Small intestine (tissue), 7 donors: Measurements from ENCODE around the gene ABCF2. TPM values are rescaled to one million over a fixed set of nuclear protein-coding genes. Genes with fewer than 3 reads are reported as not detected.

Source experiments
- DNase-seq, 2 donors: peaks; one replicate each; pipeline versions ENCODE4 v3.0.0 to v3.0.0-alpha.2; 2013
- FAIRE-seq: peaks from 2 replicates; lab custom pipeline; 2012; peaks lifted over from hg19 to GRCh38; lab: Jason Lieb, UNC
- H3K27ac ChIP-seq, 3 donors: one replicate each; pipeline ENCODE4 v1.5.1; 2013; ENCODE audit warnings: low read length in 2 of 3, mild to moderate bottlenecking in 2 of 3, control low read depth in 1 of 3, inconsistent platforms in 1 of 3, low read depth in 1 of 3, moderate library complexity in 1 of 3
- H3K27me3 ChIP-seq, 3 donors: one replicate each; pipeline ENCODE4 v1.6.1; 2013; ENCODE audit warnings: low read length in 3 of 3, inconsistent platforms in 1 of 3; ENCODE audit not compliant: control insufficient read depth in 3 of 3, insufficient read depth in 3 of 3
- H3K36me3 ChIP-seq, 3 donors: one replicate each; pipeline ENCODE4 v1.6.1; 2013; ENCODE audit warnings: low read length in 3 of 3, inconsistent platforms in 1 of 3, low read depth in 1 of 3, mild to moderate bottlenecking in 1 of 3, moderate library complexity in 1 of 3; ENCODE audit not compliant: control insufficient read depth in 3 of 3, insufficient read depth in 2 of 3
- H3K4me1 ChIP-seq, 3 donors: one replicate each; pipeline ENCODE4 v1.6.1; 2013; ENCODE audit warnings: low read length in 2 of 3, inconsistent platforms in 1 of 3, low read depth in 1 of 3, mild to moderate bottlenecking in 1 of 3, moderate library complexity in 1 of 3; ENCODE audit not compliant: control insufficient read depth in 3 of 3, insufficient read depth in 2 of 3
- H3K4me3 ChIP-seq, 3 donors: one replicate each; pipeline ENCODE4 v1.5.1; 2013; ENCODE audit warnings: low read length in 3 of 3, control low read depth in 1 of 3, inconsistent platforms in 1 of 3, low read depth in 1 of 3, mild to moderate bottlenecking in 1 of 3, moderate library complexity in 1 of 3
- H3K9me3 ChIP-seq, 2 donors: one replicate each; pipeline ENCODE4 v1.6.1; 2013; ENCODE audit warnings: low read depth in 1 of 2, low read length in 1 of 2; ENCODE audit not compliant: control insufficient read depth in 2 of 2, insufficient read depth in 1 of 2
- WGBS, 3 donors: extraction: QIAGEN DNeasy Blood & Tissue Kit; methylation state at CpG; one replicate each; pipeline ENCODE4 v1.1.7; 2013; 5-methylcytosine and 5-hydroxymethylcytosine counted together
- polyA plus RNA-seq, 4 donors: library from polyadenylated mRNA; stranded (reverse) in 3 of 4; unstranded in 1 of 4; fragments of 200-250 nt in 3 of 4; fragments of 120-200 nt in 1 of 4; gene quantifications; one replicate each; pipeline versions ENCODE4 v1.2.1 to v1.2.3, GENCODE V29; 2013
- donor health status: healthy with polysubstance abuse.
- donor health status: control.
- donor health status: control.
- donor health status: Bipolar disorder and iron deficiency.
- donor health status: healthy.

Gene ABCF2
- polyA plus RNA-seq, 4 donors = 11.0 to 23.7 (median 13.5) TPM

DNA sequence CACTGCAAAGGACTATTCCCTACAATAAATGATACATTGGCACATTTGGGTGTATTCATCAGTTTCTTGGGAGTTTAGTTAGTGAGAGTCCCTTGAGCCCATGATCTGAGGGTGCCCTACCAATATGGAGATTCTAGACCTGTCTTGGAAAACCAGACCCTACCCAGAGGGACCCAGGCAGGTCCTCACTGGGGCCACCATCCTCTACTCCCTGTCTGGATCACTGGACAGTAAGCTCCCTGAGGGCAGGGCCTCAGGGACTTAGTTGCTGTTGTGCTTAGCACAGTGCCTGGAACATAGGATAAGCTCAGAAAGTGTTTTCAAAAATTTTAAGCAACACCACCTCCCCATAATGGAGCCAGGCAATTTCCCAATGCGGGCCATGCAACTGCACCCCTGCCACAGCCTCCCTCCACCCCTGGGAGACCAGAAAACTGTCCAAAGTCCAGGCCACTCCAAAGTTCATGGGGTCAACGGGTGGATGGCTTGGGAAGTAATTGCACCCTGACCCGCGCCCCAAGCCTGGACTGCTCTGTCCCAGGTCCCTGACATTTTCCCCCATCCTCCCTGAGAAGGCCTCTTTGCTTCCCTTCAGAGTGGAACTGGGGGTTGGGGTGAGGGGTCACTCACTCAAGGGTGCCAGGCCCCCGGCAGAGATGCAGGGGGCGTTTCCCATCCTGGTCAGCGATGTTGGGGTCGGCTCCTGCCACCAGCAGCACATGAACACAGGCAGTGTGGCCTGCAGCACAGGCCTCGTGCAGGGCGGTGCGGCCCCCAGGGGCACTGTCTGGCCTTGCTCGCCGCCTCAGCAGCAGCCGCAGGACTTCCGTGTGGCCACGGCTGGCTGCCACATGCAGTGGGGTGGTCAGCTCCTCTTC, 41.0 kb downstream of the ABCF2 start:
- no peak for FAIRE-seq
- Histone ChIP-seq H3K36me3 (no peaks in the 10 kb centered on the region), H3K4me1 (no peaks in the 10 kb centered on the region), H3K4me3 (no peak overlapping the region), H3K27ac (no peak overlapping the region), H3K27me3 (peaks cover 0 to 12% (median 0%) of the 10 kb centered on the region in 3 donors), H3K9me3 (no peaks in the 10 kb centered on the region)
- DNase-seq = no peak
- 73 to 84% (median 83%) methylated on average over 16 of the region's 16 CpGs for WGBS, 3 donors

DNA sequence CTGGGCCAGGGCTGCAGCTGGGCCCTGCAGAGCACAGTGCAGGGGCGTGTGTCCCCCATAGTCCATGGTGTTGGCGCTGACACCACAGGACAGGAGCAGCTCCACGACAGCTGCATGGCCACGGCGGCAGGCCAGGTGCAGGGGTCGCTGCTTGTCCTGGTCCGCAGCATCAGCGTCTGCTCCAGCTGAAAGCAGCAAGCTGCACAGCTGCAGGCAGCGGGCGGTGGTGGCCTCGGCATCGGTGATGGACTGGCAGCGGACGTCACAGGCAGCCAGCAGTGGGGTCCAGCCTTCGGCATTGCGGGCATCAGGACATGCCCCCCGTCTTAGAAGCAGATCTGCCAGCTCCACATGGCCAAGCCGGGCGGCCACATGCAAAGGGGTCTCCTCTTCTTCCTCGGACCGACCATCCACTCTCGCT, 46.0 kb downstream of the ABCF2 start:
- H3K9me3 ChIP-seq = no peaks in the 10 kb centered on the region
- 81 to 84% (median 82%) methylated on average over 22 of the region's 22 CpGs for WGBS, 3 donors
- FAIRE-seq (no peak), DNase-seq (no peak)
- peaks cover 0 to 17% (median 0%) of the 10 kb centered on the region in 3 donors for H3K27me3 ChIP-seq
- no peak overlapping the region for H3K4me3 ChIP-seq
- no peaks in the 10 kb centered on the region for H3K36me3 ChIP-seq
- H3K27ac ChIP-seq = no peak overlapping the region
- H3K4me1 ChIP-seq = no peaks in the 10 kb centered on the region

DNA sequence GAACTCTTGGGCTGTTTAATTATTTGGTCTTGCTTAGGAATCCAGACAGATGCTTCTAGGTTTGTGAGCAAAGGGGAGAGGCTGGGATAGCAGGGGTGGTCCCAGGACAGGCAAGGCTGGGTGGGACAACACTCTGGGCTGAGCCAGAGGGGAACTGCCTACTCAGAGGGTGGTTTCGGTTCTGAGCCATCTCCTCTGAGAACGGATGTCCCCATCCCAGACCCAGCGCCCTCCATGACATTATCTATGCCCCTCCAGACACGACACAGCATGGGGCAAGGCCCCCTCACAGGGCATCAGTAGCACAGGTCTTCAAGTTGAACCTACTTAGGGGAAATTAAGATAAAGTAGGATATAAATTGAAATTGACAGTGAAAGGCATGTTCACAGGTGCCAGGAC, 47.1 kb downstream of the ABCF2 start:
- H3K27ac ChIP-seq = no peak overlapping the region
- FAIRE-seq = no peak
- no peak overlapping the region for H3K4me3 ChIP-seq
- 76 to 78% (median 77%) methylated on average over 4 of the region's 4 CpGs for WGBS, 3 donors
- no peaks in the 10 kb centered on the region for H3K36me3 ChIP-seq
- H3K4me1 ChIP-seq = no peaks in the 10 kb centered on the region
- DNase-seq = no peak
- no peaks in the 10 kb centered on the region for H3K9me3 ChIP-seq
- peaks cover 0 to 28% (median 0%) of the 10 kb centered on the region in 3 donors for H3K27me3 ChIP-seq

DNA sequence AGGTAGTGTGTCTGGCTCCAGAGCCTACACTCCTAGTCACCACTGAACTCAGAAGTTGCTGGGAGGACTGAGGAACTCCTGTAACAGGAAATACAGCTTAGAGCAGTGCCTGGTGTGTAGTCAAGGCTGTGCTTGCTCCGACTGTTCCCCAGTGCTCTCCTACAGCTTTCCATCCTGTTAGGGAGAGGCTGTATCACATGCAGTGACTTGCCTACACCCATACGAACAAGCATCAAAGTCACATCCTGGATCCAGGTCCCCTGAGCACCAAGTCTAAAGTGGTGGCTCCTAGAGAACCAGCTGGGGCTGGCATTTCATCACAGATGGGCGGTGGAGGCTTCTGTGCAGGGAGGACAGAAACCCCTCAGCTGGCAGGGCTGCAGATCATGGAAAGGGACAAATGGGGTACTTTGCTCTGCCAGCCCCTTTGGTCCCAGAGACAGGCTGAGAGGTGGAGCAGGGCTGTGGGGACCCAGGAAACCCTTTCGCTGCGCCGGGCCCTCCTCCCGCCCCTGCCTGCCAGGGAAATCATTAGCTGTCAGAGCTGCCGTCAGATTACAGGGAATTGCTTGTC, 47.6 kb downstream of the ABCF2 start:
- DNase-seq (no peak), FAIRE-seq (no peak)
- Histone ChIP-seq H3K27ac (no peak overlapping the region), H3K4me3 (no peak overlapping the region), H3K27me3 (peaks cover 0 to 32% (median 0%) of the 10 kb centered on the region in 3 donors), H3K9me3 (peaks cover 0 to 4% of the 10 kb centered on the region in 2 donors), H3K4me1 (no peaks in the 10 kb centered on the region), H3K36me3 (no peaks in the 10 kb centered on the region)
- WGBS, 3 donors = 66 to 82% (median 73%) methylated on average over 8 of the region's 8 CpGs

DNA sequence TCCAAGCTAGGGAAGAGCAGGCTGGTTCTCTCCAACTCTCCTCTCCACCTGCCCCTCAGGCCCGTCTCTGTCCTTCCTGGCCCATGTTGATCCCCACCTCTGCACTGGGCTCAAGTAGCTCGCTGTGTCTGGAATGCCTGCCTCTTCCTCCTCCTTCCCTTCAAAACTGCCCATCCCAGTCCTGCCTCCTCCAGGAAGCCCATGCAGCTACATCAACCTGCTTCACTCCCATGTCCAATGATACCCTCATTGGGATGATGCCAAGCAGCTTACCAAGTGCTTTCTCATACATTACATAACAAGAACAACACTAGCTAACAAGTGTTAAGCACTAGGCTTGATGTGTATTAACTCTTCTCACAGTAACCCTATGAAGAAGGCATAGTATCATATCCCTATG, 48.2 kb downstream of the ABCF2 start:
- Histone ChIP-seq H3K27me3 (peaks cover 0 to 32% (median 0%) of the 10 kb centered on the region in 3 donors), H3K4me1 (no peaks in the 10 kb centered on the region), H3K9me3 (peaks cover 0 to 7% of the 10 kb centered on the region in 2 donors), H3K4me3 (no peak overlapping the region), H3K27ac (no peak overlapping the region), H3K36me3 (no peaks in the 10 kb centered on the region)
- DNase-seq (no peak), FAIRE-seq (no peak)
- WGBS, 3 donors = 40 to 74% (median 60%) methylated on average over 2 of the region's 2 CpGs

DNA sequence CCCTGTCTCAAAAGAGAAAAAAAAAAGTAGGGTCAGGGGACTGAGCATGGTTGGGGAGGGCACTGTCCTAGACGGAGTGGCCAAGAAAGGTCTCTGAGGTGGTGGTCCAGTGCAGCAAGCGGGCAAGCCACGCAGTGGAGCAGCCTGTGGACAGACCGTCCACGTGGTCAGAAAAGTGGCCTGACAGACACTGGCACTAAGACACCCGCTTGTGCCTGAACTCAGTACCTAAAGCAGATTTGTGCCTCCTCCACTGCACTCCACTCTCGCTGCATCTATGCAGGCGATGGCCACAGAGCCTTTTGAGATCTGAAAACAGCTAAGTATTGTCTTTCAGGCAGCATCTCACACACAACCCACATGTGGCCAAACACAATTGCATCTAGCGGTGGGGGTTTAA, 48.8 kb downstream of the ABCF2 start:
- 90 to 97% (median 91%) methylated on average over 9 of the region's 9 CpGs for WGBS, 3 donors
- Histone ChIP-seq H3K4me3 (no peak overlapping the region), H3K27me3 (peaks cover 0 to 38% (median 0%) of the 10 kb centered on the region in 3 donors), H3K9me3 (peaks cover 0 to 13% of the 10 kb centered on the region in 2 donors), H3K36me3 (no peaks in the 10 kb centered on the region), H3K27ac (no peak overlapping the region), H3K4me1 (no peaks in the 10 kb centered on the region)
- FAIRE-seq (no peak), DNase-seq (no peak)

DNA sequence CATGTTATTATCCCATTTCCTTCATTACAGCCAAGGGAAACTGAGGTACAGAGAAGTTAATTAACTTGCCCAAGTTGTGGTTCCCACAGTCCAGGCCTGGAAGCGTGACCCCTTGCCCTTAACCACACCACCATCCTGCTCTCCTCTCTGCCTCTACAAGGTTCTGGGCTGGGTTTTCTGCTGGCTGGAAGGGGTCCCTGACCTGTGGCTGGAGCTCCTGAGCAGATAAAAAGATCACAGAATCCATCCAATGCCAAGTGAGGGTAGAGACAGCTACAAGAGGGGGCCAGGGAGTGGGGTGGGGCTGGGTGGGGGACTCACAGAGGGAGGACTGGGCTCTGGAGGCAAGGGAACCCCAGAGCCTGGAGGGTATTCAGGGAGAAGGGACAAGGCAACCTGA, 49.7 kb downstream of the ABCF2 start:
- WGBS, 3 donors = 68 to 91% (median 86%) methylated on average over 1 of the region's 1 CpG
- peaks cover 0 to 46% (median 0%) of the 10 kb centered on the region in 3 donors for H3K27me3 ChIP-seq

DNA sequence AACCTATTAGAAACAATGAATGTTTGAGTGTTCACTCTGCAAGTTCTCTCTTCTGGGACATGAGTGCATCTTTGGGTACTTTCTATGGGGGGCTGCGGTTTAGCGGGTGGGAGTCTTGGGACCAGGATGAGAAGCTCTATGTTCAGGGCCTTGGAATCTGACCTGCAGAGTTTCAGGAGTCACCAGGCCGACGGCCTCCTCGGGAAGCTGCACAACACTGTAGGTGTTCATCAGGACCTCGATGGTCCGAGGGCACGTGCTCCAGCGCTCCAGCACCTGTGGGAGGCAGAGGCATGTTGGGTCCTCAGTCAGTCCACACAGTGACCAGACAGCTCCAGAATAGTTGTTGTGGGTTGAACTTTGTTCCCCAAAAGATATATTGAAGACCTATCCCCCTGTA, 50.6 kb downstream of the ABCF2 start:
- H3K9me3 ChIP-seq = peaks cover 0 to 19% of the 10 kb centered on the region in 2 donors
- WGBS, 3 donors = 89 to 90% (median 90%) methylated on average over 9 of the region's 9 CpGs
- no peak overlapping the region for H3K27ac ChIP-seq
- H3K4me3 ChIP-seq = no peak overlapping the region
- H3K27me3 ChIP-seq = peaks cover 0 to 48% (median 0%) of the 10 kb centered on the region in 3 donors
- DNase-seq (no peak), FAIRE-seq (no peak)
- H3K4me1 ChIP-seq = no peaks in the 10 kb centered on the region
- no peaks in the 10 kb centered on the region for H3K36me3 ChIP-seq

More for the DNA sequence above, 49.7 kb downstream of the ABCF2 start:
- no peak overlapping the region for H3K4me3 ChIP-seq
- FAIRE-seq = no peak
- DNase-seq = no peak
- H3K4me1 ChIP-seq = no peaks in the 10 kb centered on the region
- no peak overlapping the region for H3K27ac ChIP-seq
- peaks cover 0 to 19% of the 10 kb centered on the region in 2 donors for H3K9me3 ChIP-seq
- H3K36me3 ChIP-seq = no peaks in the 10 kb centered on the region
